Ramos (cell line): Measurements from ENCODE around the gene ADRA1B.
"Not testable (repeated sequence)": the region's sequence is repeated elsewhere in the genome, so short reads cannot be mapped to it uniquely, and the experiment has no call there.

Source experiments
- in situ Hi-C: fragments of 300-500 bp; cut with MboI; formaldehyde crosslinking; loops from one replicate; pipeline ENCODE4 v1.14.3; 2022; ENCODE audit warnings: low sequenced_read_pairs; ENCODE audit not compliant: unreplicated experiment

ADRA1B gene

GRCh38 chr5:159961176-159962160, 45.2 kb downstream of the ADRA1B start:
- in situ Hi-C loops = no loop called here

- in situ Hi-C loops = no loop called here
Measured at GRCh38 chr5:159962214-159962613, 45.9 kb downstream of the ADRA1B start.

GRCh38 chr5:159963935-159964334, 47.7 kb downstream of the ADRA1B start:
- in situ Hi-C loops = no loop called here

- in situ Hi-C loops = no loop called here
Measured at GRCh38 chr5:159965031-159965837, 49.0 kb downstream of the ADRA1B start.

GRCh38 chr5:159965838-159966128, 49.5 kb downstream of the ADRA1B start:
- in situ Hi-C loops = not testable (repeated sequence)

- in situ Hi-C loops = no loop called here
Measured at GRCh38 chr5:159969966-159970365, 53.7 kb downstream of the ADRA1B start.

GRCh38 chr5:159971038-159971437, 54.8 kb downstream of the ADRA1B start:
- in situ Hi-C loops = no loop called here

- in situ Hi-C loops = no loop called here
Measured at GRCh38 chr5:159971514-159971913, 55.2 kb downstream of the ADRA1B start.

GRCh38 chr5:159971931-159972461, 55.7 kb downstream of the ADRA1B start:
- in situ Hi-C loops = no loop called here

GRCh38 chr5:159972538-159973362, 56.5 kb downstream of the ADRA1B start:
- in situ Hi-C loops = no loop called here

GRCh38 chr5:159975462-159976019, 59.3 kb downstream of the ADRA1B start:
- in situ Hi-C loops = no loop called here

- in situ Hi-C loops = no loop called here
Measured at GRCh38 chr5:159976921-159977320, 60.6 kb downstream of the ADRA1B start.

GRCh38 chr5:159978358-159978757, 62.1 kb downstream of the ADRA1B start:
- in situ Hi-C loops = no loop called here

- in situ Hi-C loops = loop anchor here (10.0 kb wide), 1 partner anchor 828 kb away; no protein-coding TSS in a partner anchor
Measured at GRCh38 chr5:159982421-159983173, 66.3 kb downstream of the ADRA1B start.

- in situ Hi-C loops = loop anchor here (10.0 kb wide), 1 partner anchor 832 kb away; no protein-coding TSS in a partner anchor
Measured at GRCh38 chr5:159987031-159987674, 70.9 kb downstream of the ADRA1B start.

GRCh38 chr5:159990506-159990905, 74.2 kb downstream of the ADRA1B start:
- in situ Hi-C loops = no loop called here

- in situ Hi-C loops = no loop called here
Measured at GRCh38 chr5:159992566-159992965, 76.3 kb downstream of the ADRA1B start.

GRCh38 chr5:159993194-159993593, 76.9 kb downstream of the ADRA1B start:
- in situ Hi-C loops = no loop called here

GRCh38 chr5:159995907-159996306, 79.6 kb downstream of the ADRA1B start:
- in situ Hi-C loops = no loop called here
